NB4 (cell line): ENCODE results near the gene CFAP92.

Experiments
- MAX ChIP-seq: IDR thresholded peaks from 2 replicates; pipeline ENCODE4 v1.6.1; 2011; ENCODE audit warnings: low read depth, low read length
- MYC ChIP-seq: IDR thresholded peaks from 2 replicates; pipeline ENCODE4 v1.6.1; 2011; ENCODE audit warnings: low read depth, low read length
- POLR2A ChIP-seq: IDR thresholded peaks from 2 replicates; pipeline ENCODE4 v1.6.1; 2011; ENCODE audit warnings: mild to moderate bottlenecking; ENCODE audit not compliant: insufficient read length; ENCODE audit errors: extremely low read depth
- TF ChIP-seq, protein P1 (sequence below): IDR thresholded peaks from one replicate; pipeline ENCODE4 v1.5.1; 2012; ENCODE audit warnings: low read depth, low read length

GRCh38 chr3:128881576-128881975 lies 112.3 kb downstream of the CFAP92 start:
- TF ChIP-seq POLR2A (no peak), MAX (no peak), MYC (no peak)
- TF ChIP-seq, protein P1, sequence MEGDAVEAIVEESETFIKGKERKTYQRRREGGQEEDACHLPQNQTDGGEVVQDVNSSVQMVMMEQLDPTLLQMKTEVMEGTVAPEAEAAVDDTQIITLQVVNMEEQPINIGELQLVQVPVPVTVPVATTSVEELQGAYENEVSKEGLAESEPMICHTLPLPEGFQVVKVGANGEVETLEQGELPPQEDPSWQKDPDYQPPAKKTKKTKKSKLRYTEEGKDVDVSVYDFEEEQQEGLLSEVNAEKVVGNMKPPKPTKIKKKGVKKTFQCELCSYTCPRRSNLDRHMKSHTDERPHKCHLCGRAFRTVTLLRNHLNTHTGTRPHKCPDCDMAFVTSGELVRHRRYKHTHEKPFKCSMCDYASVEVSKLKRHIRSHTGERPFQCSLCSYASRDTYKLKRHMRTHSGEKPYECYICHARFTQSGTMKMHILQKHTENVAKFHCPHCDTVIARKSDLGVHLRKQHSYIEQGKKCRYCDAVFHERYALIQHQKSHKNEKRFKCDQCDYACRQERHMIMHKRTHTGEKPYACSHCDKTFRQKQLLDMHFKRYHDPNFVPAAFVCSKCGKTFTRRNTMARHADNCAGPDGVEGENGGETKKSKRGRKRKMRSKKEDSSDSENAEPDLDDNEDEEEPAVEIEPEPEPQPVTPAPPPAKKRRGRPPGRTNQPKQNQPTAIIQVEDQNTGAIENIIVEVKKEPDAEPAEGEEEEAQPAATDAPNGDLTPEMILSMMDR = no peak
